Psoas muscle (tissue), 8 donors: ENCODE results near the gene TAOK3. TPM values are rescaled to one million over a fixed set of nuclear protein-coding genes. Genes with fewer than 3 reads are reported as not detected.
"Not testable (repeated sequence)": the region's sequence is repeated elsewhere in the genome, so short reads cannot be mapped to it uniquely, and the experiment has no call there.

Experiments
- ATAC-seq, 4 donors: fragments of 200-7000 bp; cut with Tn5 transposase; one replicate each; pipeline ENCODE4 v1.9.1; 2020; ENCODE audit warnings: moderate library complexity in 3 of 4, mild to moderate bottlenecking in 2 of 4
- DNase-seq, 2 donors: peaks; one replicate each; pipeline ENCODE4 v3.0.0-alpha.2; 2020
- H3K27ac ChIP-seq: fragments of 200-600 bp; one replicate; pipeline ENCODE4 v1.8.0; 2022
- H3K27me3 ChIP-seq, 3 donors: fragments of 200-600 bp in 1 of 3; one replicate each; pipeline versions ENCODE4 v1.6.1 to v1.8.0; 2013 to 2022; ENCODE audit warnings: low read length in 2 of 3, mild to moderate bottlenecking in 2 of 3, moderate library complexity in 1 of 3; ENCODE audit not compliant: insufficient read depth in 3 of 3
- H3K36me3 ChIP-seq, 2 donors: fragments of 200-600 bp in 1 of 2; one replicate each; pipeline versions ENCODE4 v1.6.1 to v1.8.0; 2013 to 2022; ENCODE audit warnings: low read depth in 1 of 2, mild to moderate bottlenecking in 1 of 2, moderate library complexity in 1 of 2; ENCODE audit not compliant: insufficient read depth in 1 of 2
- H3K4me1 ChIP-seq: fragments of 200-600 bp; one replicate; pipeline ENCODE4 v1.8.0; 2022
- H3K4me3 ChIP-seq: fragments of 200-600 bp; one replicate; pipeline ENCODE4 v1.8.0; 2022; ENCODE audit warnings: mild to moderate bottlenecking
- H3K9me3 ChIP-seq: fragments of 200-600 bp; one replicate; pipeline ENCODE4 v1.8.0; 2022
- WGBS, 3 donors: extraction: QIAGEN DNeasy Blood & Tissue Kit; methylation state at CpG; one replicate each; pipeline versions ENCODE4 v1.1.6 to v1.1.7; 2013; 5-methylcytosine and 5-hydroxymethylcytosine counted together
- intact Hi-C, 2 donors: fragments of 100-400 bp; cut with DNase I; formaldehyde crosslinking; loops; one replicate each; pipeline versions ENCODE4 v1.11.0 to v1.14.2; 2022
- polyA plus RNA-seq, 3 donors: library from polyadenylated mRNA; stranded (reverse); fragments of 200-250 nt; gene quantifications; one replicate each; pipeline ENCODE4 v1.2.3, GENCODE V29; 2013
- total RNA-seq, 4 donors: library from RNA; stranded (reverse); fragmentation: NEBNext Ultra II Directional in 2 of 4; extraction: Animal tissue kit (Norgen Biotek cat#: 25700) in 2 of 4; gene quantifications; one replicate each; pipeline versions ENCODE4 v1.2.1 to v1.2.4, GENCODE V29; 2021 to 2023
- TF ChIP-seq, protein P1 (sequence below): fragments of 200-600 bp; IDR thresholded peaks from one replicate; pipeline ENCODE4 v1.8.0; 2022; ENCODE audit warnings: antibody characterized with exemption
- donor health status: healthy with polysubstance abuse.
- donor health status: DM: no; HTN: no; CAD: no; lungs with moderate emphysema.
- donor health status: Bipolar disorder and iron deficiency.
- donor health status: healthy.
- donor health status: DM: yes; HTN: yes; CAD: no.
- donor health status: DM: no; HTN: no; CAD: no.
- donor health status: DM: no; HTN: no; CAD: no.
- donor health status: DM: yes; HTN: yes; CAD: no.

TAOK3 gene
- total and polyA plus RNA-seq, 7 donors = 6.5 to 22.2 (median 18.2) TPM

GRCh38 chr12:118312578-118312977, 60.1 kb downstream of the TAOK3 start:
- Histone ChIP-seq H3K4me3 (no peak overlapping the region), H3K27ac (no peak overlapping the region), H3K27me3 (no peaks in the 10 kb centered on the region), H3K36me3 (no peaks in the 10 kb centered on the region), H3K4me1 (peaks cover 15% of the 10 kb centered on the region), H3K9me3 (no peaks in the 10 kb centered on the region)
- ATAC-seq = peak in 2 of 4 donors; percentile 31 to 60
- TF ChIP-seq, protein P1, sequence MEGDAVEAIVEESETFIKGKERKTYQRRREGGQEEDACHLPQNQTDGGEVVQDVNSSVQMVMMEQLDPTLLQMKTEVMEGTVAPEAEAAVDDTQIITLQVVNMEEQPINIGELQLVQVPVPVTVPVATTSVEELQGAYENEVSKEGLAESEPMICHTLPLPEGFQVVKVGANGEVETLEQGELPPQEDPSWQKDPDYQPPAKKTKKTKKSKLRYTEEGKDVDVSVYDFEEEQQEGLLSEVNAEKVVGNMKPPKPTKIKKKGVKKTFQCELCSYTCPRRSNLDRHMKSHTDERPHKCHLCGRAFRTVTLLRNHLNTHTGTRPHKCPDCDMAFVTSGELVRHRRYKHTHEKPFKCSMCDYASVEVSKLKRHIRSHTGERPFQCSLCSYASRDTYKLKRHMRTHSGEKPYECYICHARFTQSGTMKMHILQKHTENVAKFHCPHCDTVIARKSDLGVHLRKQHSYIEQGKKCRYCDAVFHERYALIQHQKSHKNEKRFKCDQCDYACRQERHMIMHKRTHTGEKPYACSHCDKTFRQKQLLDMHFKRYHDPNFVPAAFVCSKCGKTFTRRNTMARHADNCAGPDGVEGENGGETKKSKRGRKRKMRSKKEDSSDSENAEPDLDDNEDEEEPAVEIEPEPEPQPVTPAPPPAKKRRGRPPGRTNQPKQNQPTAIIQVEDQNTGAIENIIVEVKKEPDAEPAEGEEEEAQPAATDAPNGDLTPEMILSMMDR = no peak
- 17 to 45% (median 29%) methylated on average over 1 of the region's 1 CpG for WGBS, 3 donors
- no peak for DNase-seq
- intact Hi-C loops = no loop called here

- ATAC-seq = no peak
- no peak overlapping the region for H3K4me3 ChIP-seq
- WGBS, 3 donors = 10 to 32% (median 14%) methylated on average over 2 of the region's 2 CpGs
- H3K9me3 ChIP-seq = no peaks in the 10 kb centered on the region
- no peaks in the 10 kb centered on the region for H3K36me3 ChIP-seq
- TF ChIP-seq, protein P1 = no peak
- DNase-seq = no peak
- intact Hi-C loops = no loop called here
- H3K4me1 ChIP-seq = peaks cover 15% of the 10 kb centered on the region
- H3K27ac ChIP-seq = no peak overlapping the region
- H3K27me3 ChIP-seq = no peaks in the 10 kb centered on the region
Observed at GRCh38 chr12:118311666-118312065, 61.0 kb downstream of the TAOK3 start.

DNA sequence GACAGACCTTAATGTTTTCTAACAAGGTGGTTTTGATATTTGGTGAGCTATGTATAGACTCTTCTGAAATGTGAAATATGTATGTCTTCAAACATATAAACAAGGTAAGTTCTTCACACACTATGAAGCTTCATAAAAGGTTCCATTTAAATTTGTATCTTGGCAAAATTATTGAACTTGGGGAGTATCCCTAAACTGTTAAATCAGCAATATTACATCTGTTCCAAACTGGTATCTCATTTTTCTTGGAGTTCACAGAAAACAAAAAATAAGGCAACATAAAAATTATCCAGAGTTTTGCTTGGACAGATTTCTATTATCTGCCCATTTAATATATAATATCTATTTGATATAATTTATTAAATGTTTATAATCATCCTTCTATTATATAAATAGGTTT, 62.4 kb downstream of the TAOK3 start:
- Histone ChIP-seq H3K4me3 (no peak overlapping the region), H3K36me3 (no peaks in the 10 kb centered on the region), H3K9me3 (no peaks in the 10 kb centered on the region), H3K4me1 (peaks cover 8% of the 10 kb centered on the region), H3K27ac (no peak overlapping the region), H3K27me3 (no peaks in the 10 kb centered on the region)
- TF ChIP-seq, protein P1 = no peak
- no peak for ATAC-seq
- intact Hi-C loops = no loop called here
- no peak for DNase-seq

DNA sequence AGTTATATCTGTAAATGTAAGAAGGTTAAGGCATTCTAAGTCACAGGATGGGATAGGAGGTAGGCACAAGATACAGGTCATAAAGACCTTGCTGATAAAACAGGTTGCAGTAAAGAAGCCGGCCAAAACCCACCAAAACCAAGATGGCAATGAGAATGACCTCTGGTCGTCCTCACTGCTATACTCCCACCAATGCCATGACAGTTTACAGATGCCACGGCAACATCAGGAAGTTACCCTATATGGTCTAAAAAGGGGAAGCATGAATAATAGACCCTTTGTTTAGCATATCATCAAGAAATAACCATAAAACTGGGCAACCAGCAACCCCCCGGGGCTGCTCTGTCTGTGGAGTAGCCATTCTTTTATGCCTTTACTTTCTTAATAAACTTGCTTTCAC, 64.7 kb downstream of the TAOK3 start:
- H3K4me3 ChIP-seq, H3K27ac ChIP-seq, H3K9me3 ChIP-seq, H3K36me3 ChIP-seq, ATAC-seq, H3K4me1 ChIP-seq, H3K27me3 ChIP-seq, intact Hi-C loops, DNase-seq: not testable (repeated sequence)
- 68 to 80% (median 69%) methylated on average over 4 of the region's 4 CpGs for WGBS, 3 donors

- H3K9me3 ChIP-seq = no peaks in the 10 kb centered on the region
- no peaks in the 10 kb centered on the region for H3K36me3 ChIP-seq
- no peak overlapping the region for H3K4me3 ChIP-seq
- H3K4me1 ChIP-seq = peaks cover 8% of the 10 kb centered on the region
- ATAC-seq (peak in 2 of 4 donors; percentile 30 to 51), DNase-seq (no peak)
- intact Hi-C loops = no loop called here
- no peaks in the 10 kb centered on the region for H3K27me3 ChIP-seq
- WGBS, 3 donors = 70 to 80% (median 74%) methylated on average over 8 of the region's 8 CpGs
- TF ChIP-seq, protein P1 = no peak
- H3K27ac ChIP-seq = no peak overlapping the region
Observed at GRCh38 chr12:118307069-118307954, 65.4 kb downstream of the TAOK3 start.
